Activated CD8-positive, alpha-beta T cell treated with anti-CD3 and anti-CD28 coated beads for 36 hours (primary cell): ENCODE results near the gene PPFIA2. TPM values are rescaled to one million over a fixed set of nuclear protein-coding genes. Genes with fewer than 3 reads are reported as not detected.

ENCODE experiments used
- ATAC-seq: fragments of 200-7000 bp; cut with Tn5 transposase; one replicate; pipeline ENCODE4 v1.10.0; 2021; ENCODE audit warnings: mild to moderate bottlenecking, moderate library complexity
- CTCF ChIA-PET: fragments of 350-600 bp; sonication (Branson Sonifier 250); formaldehyde crosslinking; loops from one replicate; lab custom pipeline; 2021; ENCODE audit warnings: antibody characterized with exemption; lab: Charles Lee
- POLR2A ChIA-PET: fragments of 350-600 bp; sonication (Branson Sonifier 250); formaldehyde crosslinking; loops from one replicate; lab custom pipeline; 2021; ENCODE audit warnings: antibody characterized with exemption; lab: Charles Lee
- DNase-seq: peaks from one replicate; pipeline ENCODE4 v3.0.0-alpha.2; 2020
- H3K27ac Mint-ChIP-seq: one replicate; pipeline ENCODE4 v1.8.0; 2021; ENCODE audit warnings: mild to moderate bottlenecking, mixed read lengths
- H3K27me3 Mint-ChIP-seq: one replicate; pipeline ENCODE4 v1.8.0; 2021; ENCODE audit warnings: mixed read lengths
- H3K36me3 Mint-ChIP-seq: one replicate; pipeline ENCODE4 v1.8.0; 2021; ENCODE audit warnings: low read depth, mixed read lengths
- H3K4me1 Mint-ChIP-seq: one replicate; pipeline ENCODE4 v1.8.0; 2021; ENCODE audit warnings: low read depth, mixed read lengths
- H3K4me3 Mint-ChIP-seq: one replicate; pipeline ENCODE4 v1.8.0; 2021; ENCODE audit warnings: mild to moderate bottlenecking, moderate library complexity, mixed read lengths
- H3K9me3 Mint-ChIP-seq: one replicate; pipeline ENCODE4 v1.8.0; 2021; ENCODE audit warnings: mixed read lengths
- intact Hi-C: fragments of 100-400 bp; cut with micrococcal nuclease; formaldehyde crosslinking; loops from one replicate; pipeline ENCODE4 v1.10.0; 2022
- total RNA-seq, 2 experiments: library from RNA; stranded (reverse); gene quantifications; one replicate each; pipeline ENCODE4 v1.2.3, GENCODE V29; 2021
- TF ChIP-seq, protein P1 (sequence below): fragments of 200-600 bp; IDR thresholded peaks from one replicate; pipeline ENCODE4 v1.8.0; 2022; ENCODE audit warnings: antibody characterized with exemption, mild to moderate bottlenecking

Gene PPFIA2
- total RNA-seq, 2 experiments from 2014 or later = not detected

DNA sequence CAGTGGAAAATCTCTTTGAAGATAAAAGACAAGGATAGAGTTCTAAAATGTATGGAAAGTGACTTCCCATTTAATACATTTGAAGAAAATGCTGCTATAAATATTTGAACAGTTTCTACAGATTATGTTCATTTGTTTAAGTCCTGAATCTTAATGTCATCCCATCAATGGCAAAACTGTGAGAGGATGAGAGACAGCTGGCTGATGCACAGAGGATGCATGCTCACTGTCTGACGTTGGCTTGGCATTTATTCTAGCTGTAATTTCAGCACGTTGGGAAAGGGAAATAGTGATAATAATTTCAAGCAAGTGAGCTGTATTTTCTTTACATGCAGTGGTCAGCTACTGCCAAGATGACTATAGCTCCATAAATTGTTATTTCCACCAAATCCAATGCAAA, 40.5 kb downstream of the PPFIA2 start:
- TF ChIP-seq, protein P1, sequence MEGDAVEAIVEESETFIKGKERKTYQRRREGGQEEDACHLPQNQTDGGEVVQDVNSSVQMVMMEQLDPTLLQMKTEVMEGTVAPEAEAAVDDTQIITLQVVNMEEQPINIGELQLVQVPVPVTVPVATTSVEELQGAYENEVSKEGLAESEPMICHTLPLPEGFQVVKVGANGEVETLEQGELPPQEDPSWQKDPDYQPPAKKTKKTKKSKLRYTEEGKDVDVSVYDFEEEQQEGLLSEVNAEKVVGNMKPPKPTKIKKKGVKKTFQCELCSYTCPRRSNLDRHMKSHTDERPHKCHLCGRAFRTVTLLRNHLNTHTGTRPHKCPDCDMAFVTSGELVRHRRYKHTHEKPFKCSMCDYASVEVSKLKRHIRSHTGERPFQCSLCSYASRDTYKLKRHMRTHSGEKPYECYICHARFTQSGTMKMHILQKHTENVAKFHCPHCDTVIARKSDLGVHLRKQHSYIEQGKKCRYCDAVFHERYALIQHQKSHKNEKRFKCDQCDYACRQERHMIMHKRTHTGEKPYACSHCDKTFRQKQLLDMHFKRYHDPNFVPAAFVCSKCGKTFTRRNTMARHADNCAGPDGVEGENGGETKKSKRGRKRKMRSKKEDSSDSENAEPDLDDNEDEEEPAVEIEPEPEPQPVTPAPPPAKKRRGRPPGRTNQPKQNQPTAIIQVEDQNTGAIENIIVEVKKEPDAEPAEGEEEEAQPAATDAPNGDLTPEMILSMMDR = no peak
- no peaks in the 10 kb centered on the region for H3K27me3 Mint-ChIP-seq
- ATAC-seq (no peak), DNase-seq (no peak)
- H3K4me1 Mint-ChIP-seq = no peaks in the 10 kb centered on the region
- no peak overlapping the region for H3K4me3 Mint-ChIP-seq
- H3K9me3 Mint-ChIP-seq = no peaks in the 10 kb centered on the region
- H3K36me3 Mint-ChIP-seq = no peaks in the 10 kb centered on the region
- intact Hi-C loops = no loop called here
- ChIA-PET POLR2A (no interaction called here), CTCF (no interaction called here)
- H3K27ac Mint-ChIP-seq = no peak overlapping the region

DNA sequence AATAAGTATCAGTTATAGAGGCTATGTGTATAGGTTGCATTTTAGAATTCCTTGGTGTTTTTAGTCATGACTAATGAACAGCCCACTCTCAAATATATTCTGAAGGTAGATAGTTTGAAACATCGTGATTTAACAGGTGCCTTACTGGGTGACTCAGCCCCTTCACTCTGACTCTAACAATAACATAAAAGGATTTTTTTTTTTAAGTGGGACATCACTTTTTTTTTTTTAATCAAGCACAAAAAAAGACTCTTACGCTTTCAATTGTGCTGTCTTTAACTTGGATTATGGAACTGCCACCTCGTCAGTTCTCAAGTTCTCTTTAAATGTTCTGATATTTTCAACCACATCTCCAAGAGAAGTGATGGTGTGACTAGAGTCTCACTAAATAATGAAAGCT, 46.6 kb downstream of the PPFIA2 start:
- no peak for ATAC-seq
- POLR2A ChIA-PET = no interaction called here
- TF ChIP-seq, protein P1 = no peak
- Mint-ChIP-seq H3K4me1 (no peaks in the 10 kb centered on the region), H3K4me3 (no peak overlapping the region), H3K9me3 (no peaks in the 10 kb centered on the region), H3K36me3 (no peaks in the 10 kb centered on the region), H3K27me3 (no peaks in the 10 kb centered on the region), H3K27ac (no peak overlapping the region)
- CTCF ChIA-PET = no interaction called here
- intact Hi-C loops = no loop called here
- no peak for DNase-seq

DNA sequence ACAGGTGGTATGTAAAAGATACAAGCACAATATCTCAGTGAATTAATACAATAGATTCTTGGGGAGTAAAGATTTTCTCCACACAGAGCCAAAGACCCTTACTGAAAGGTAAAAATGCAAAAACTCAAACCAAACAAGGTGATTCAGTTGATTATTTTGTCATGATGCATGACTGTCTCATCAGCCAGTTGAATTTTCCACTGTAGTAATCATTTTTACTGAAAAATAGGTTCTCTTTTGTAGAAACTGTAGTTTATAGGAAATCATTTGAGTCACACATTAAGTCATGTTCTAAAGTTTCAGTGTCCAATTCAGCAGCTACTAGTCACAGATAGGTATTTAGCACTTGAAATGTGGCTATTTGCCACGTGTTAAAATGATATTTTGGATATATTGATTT, 53.6 kb downstream of the PPFIA2 start:
- POLR2A ChIA-PET = no interaction called here
- no peaks in the 10 kb centered on the region for H3K36me3 Mint-ChIP-seq
- intact Hi-C loops = no loop called here

DNA sequence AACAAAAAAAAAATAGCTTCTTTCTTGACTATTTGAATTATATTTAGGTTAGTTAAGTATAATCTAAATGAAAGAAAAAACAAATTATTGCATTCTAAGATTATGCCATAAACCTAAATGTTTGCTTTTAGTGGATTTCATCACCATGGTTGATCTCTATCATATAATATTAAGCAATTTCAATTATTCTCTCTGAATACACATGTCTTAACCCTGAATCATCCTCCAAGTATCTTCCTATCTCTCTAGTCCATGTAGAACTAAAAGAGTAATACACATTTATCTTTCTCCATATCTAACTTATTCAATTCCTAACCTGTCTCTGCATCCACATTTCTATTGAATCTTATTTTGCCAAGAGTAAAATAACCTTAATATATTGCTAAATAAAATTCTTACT, 59.6 kb downstream of the PPFIA2 start:
- intact Hi-C loops = no loop called here
- Mint-ChIP-seq H3K9me3 (no peaks in the 10 kb centered on the region), H3K4me1 (no peaks in the 10 kb centered on the region), H3K27ac (no peak overlapping the region), H3K4me3 (no peak overlapping the region), H3K36me3 (no peaks in the 10 kb centered on the region), H3K27me3 (peaks cover 3% of the 10 kb centered on the region)
- TF ChIP-seq, protein P1 = no peak
- CTCF ChIA-PET = no interaction called here
- no peak for DNase-seq
- ATAC-seq = no peak
- POLR2A ChIA-PET = no interaction called here

More for the DNA sequence above, 53.6 kb downstream of the PPFIA2 start:
- H3K9me3 Mint-ChIP-seq = no peaks in the 10 kb centered on the region
- DNase-seq = no peak
- peaks cover 3% of the 10 kb centered on the region for H3K27me3 Mint-ChIP-seq
- no peak overlapping the region for H3K27ac Mint-ChIP-seq
- no peaks in the 10 kb centered on the region for H3K4me1 Mint-ChIP-seq
- no peak overlapping the region for H3K4me3 Mint-ChIP-seq
- CTCF ChIA-PET = no interaction called here
- TF ChIP-seq, protein P1 = no peak
- no peak for ATAC-seq

DNA sequence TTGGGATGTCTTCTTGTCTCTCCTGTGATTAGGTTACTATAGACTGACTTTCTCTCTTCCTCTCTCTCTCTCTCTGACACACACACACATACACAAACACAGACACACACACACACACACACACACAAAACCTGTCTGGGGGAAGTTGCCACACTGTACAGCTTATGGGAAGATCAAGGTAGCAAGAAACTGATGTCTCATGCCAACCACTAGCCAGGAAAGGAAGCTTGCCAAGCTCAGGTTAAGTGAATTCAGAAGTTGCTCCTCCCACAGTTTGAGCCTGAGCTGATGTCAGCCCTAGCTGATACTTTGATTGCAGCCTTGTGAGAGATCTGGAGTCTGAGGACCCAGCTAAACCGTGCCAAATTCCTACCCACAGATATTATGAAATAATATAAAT, 67.1 kb downstream of the PPFIA2 start:
- no peaks in the 10 kb centered on the region for H3K36me3 Mint-ChIP-seq
- intact Hi-C loops = no loop called here
- H3K9me3 Mint-ChIP-seq = no peaks in the 10 kb centered on the region
- no peak overlapping the region for H3K4me3 Mint-ChIP-seq
- DNase-seq (no peak), ATAC-seq (no peak)
- no peak overlapping the region for H3K27ac Mint-ChIP-seq
- no peaks in the 10 kb centered on the region for H3K4me1 Mint-ChIP-seq
- H3K27me3 Mint-ChIP-seq = peaks cover 2% of the 10 kb centered on the region
- CTCF ChIA-PET = no interaction called here
- POLR2A ChIA-PET = no interaction called here
- TF ChIP-seq, protein P1 = no peak
